Mesothelial cell of epicardium (in vitro differentiated cells): ENCODE results near the gene PLA2G2D. TPM values are rescaled to one million over a fixed set of nuclear protein-coding genes. Genes with fewer than 3 reads are reported as not detected.
A peak's percentile ranks its signal among the peaks of the same experiment; 100 is the strongest.

Source experiments
- DNase-seq, 2 experiments: peaks; one replicate each; pipeline ENCODE4 v3.0.0; 2021; ENCODE audit warnings: low spot score in 2 of 2; ENCODE audit not compliant: unreplicated experiment in 2 of 2
- H3K27ac Mint-ChIP-seq: 2 replicates; pipeline ENCODE4 v1.8.0; 2021; ENCODE audit warnings: mixed read lengths
- H3K27me3 Mint-ChIP-seq: 2 replicates; pipeline ENCODE4 v1.8.0; 2021; ENCODE audit warnings: low read depth, mixed read lengths
- H3K36me3 Mint-ChIP-seq: 2 replicates; pipeline ENCODE4 v1.8.0; 2021; ENCODE audit warnings: mixed read lengths
- H3K4me1 Mint-ChIP-seq: 2 replicates; pipeline ENCODE4 v1.8.0; 2021; ENCODE audit warnings: mixed read lengths
- H3K4me3 Mint-ChIP-seq: 2 replicates; pipeline ENCODE4 v1.8.0; 2021; ENCODE audit warnings: mild to moderate bottlenecking, moderate library complexity, mixed read lengths
- H3K9me3 Mint-ChIP-seq: 2 replicates; pipeline ENCODE4 v1.8.0; 2021; ENCODE audit warnings: mixed read lengths
- total RNA-seq: library from RNA; stranded (reverse); gene quantifications from 3 replicates; pipeline ENCODE4 v1.2.1, GENCODE V29; 2021
- TF ChIP-seq, protein P1 (sequence below): fragments of 200-600 bp; sonication (generic); IDR thresholded peaks from one replicate; pipeline ENCODE4 v1.5.0; 2021; ENCODE audit warnings: antibody characterized with exemption; ENCODE audit not compliant: unreplicated experiment

Gene PLA2G2D
- total RNA-seq, 1 donor from 2014 or later: not detected

DNA sequence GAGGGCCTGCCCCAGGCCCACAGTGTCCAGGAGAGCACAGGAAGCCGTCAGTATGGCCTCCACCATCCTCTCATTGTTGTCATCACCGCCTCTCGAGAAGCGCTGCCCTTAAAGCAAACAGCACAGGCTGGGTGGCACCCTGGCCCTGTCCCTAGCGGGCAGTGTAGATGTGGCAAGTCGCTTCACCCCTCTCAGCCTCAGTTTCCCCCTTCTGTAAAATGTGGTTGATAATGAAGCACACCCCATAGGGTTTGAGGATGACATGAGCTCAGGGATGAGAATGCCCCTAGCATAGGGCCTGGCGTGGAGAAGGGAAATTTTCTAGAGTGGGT, 33.2 kb upstream of the PLA2G2D start:
- Mint-ChIP-seq H3K9me3 (peaks cover 5% of the 10 kb centered on the region), H3K36me3 (no peaks in the 10 kb centered on the region), H3K4me3 (no peak overlapping the region), H3K27ac (peak overlapping the region; percentile 60), H3K4me1 (peaks cover 16% of the 10 kb centered on the region), H3K27me3 (no peaks in the 10 kb centered on the region)
- TF ChIP-seq, protein P1, sequence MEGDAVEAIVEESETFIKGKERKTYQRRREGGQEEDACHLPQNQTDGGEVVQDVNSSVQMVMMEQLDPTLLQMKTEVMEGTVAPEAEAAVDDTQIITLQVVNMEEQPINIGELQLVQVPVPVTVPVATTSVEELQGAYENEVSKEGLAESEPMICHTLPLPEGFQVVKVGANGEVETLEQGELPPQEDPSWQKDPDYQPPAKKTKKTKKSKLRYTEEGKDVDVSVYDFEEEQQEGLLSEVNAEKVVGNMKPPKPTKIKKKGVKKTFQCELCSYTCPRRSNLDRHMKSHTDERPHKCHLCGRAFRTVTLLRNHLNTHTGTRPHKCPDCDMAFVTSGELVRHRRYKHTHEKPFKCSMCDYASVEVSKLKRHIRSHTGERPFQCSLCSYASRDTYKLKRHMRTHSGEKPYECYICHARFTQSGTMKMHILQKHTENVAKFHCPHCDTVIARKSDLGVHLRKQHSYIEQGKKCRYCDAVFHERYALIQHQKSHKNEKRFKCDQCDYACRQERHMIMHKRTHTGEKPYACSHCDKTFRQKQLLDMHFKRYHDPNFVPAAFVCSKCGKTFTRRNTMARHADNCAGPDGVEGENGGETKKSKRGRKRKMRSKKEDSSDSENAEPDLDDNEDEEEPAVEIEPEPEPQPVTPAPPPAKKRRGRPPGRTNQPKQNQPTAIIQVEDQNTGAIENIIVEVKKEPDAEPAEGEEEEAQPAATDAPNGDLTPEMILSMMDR: peak; percentile 49
- DNase-seq: no peak

GRCh38 chr1:20151906-20152598, 32.7 kb upstream of the PLA2G2D start:
- H3K4me3 Mint-ChIP-seq: peak overlapping the region; percentile 63
- no peaks in the 10 kb centered on the region for H3K9me3 Mint-ChIP-seq
- no peaks in the 10 kb centered on the region for H3K36me3 Mint-ChIP-seq
- H3K27ac Mint-ChIP-seq: peak overlapping the region; percentile 60
- TF ChIP-seq, protein P1: peak; percentile 92
- DNase-seq: peak; percentile 69 to 87
- peaks cover 16% of the 10 kb centered on the region for H3K4me1 Mint-ChIP-seq
- no peaks in the 10 kb centered on the region for H3K27me3 Mint-ChIP-seq

- peaks cover 16% of the 10 kb centered on the region for H3K4me1 Mint-ChIP-seq
- no peaks in the 10 kb centered on the region for H3K27me3 Mint-ChIP-seq
- H3K9me3 Mint-ChIP-seq: no peaks in the 10 kb centered on the region
- no peaks in the 10 kb centered on the region for H3K36me3 Mint-ChIP-seq
- no peak overlapping the region for H3K4me3 Mint-ChIP-seq
- TF ChIP-seq, protein P1: no peak
- H3K27ac Mint-ChIP-seq: no peak overlapping the region
- no peak for DNase-seq
Measured at GRCh38 chr1:20150969-20151368, 31.6 kb upstream of the PLA2G2D start.

- Mint-ChIP-seq H3K4me1 (peaks cover 16% of the 10 kb centered on the region), H3K27me3 (no peaks in the 10 kb centered on the region), H3K9me3 (no peaks in the 10 kb centered on the region), H3K27ac (no peak overlapping the region), H3K36me3 (no peaks in the 10 kb centered on the region), H3K4me3 (no peak overlapping the region)
- TF ChIP-seq, protein P1: no peak
- DNase-seq: no peak
Measured at GRCh38 chr1:20150326-20150705, 31.0 kb upstream of the PLA2G2D start.

- no peaks in the 10 kb centered on the region for H3K9me3 Mint-ChIP-seq
- H3K4me1 Mint-ChIP-seq: peaks cover 16% of the 10 kb centered on the region
- TF ChIP-seq, protein P1: no peak
- no peaks in the 10 kb centered on the region for H3K36me3 Mint-ChIP-seq
- H3K4me3 Mint-ChIP-seq: no peak overlapping the region
- DNase-seq: no peak
- H3K27me3 Mint-ChIP-seq: no peaks in the 10 kb centered on the region
- H3K27ac Mint-ChIP-seq: no peak overlapping the region
Measured at GRCh38 chr1:20149601-20150325, 30.4 kb upstream of the PLA2G2D start.
